HG03175 (cell line): ENCODE measurements around the gene MIS18A.
"Not testable (repeated sequence)": the region's sequence is repeated elsewhere in the genome, so short reads cannot be mapped to it uniquely, and the experiment has no call there.

ENCODE experiments used
- ATAC-seq: cut with Tn5 transposase; IDR thresholded peaks from one replicate; pipeline ENCODE4 v1.9.1; 2021; ENCODE audit warnings: mild to moderate bottlenecking, moderate library complexity; ENCODE audit not compliant: unreplicated experiment

MIS18A gene

GRCh38 chr21:32306021-32306780 is 27.4 kb upstream of the MIS18A start:
- ATAC-seq = no peak

DNA sequence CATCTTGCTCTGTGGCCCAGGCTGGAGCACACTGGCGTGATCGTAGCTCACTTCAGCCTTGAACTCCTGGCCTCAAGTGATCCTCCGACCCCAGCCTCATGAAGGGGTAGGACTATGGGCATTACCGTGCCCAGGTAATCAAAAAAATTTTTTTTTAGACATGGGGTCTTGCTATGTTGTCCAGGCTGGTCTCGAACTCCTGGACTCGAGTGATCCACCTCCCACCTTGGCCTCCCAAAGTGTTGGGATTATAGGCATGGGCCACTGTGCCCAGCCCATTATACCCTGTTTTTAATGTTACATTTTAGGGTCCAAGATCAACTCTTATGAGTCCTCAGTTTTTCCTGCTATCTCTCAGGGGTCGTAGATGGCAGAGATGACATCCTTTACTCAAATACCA is 26.1 kb upstream of the MIS18A start:
- ATAC-seq = no peak

DNA sequence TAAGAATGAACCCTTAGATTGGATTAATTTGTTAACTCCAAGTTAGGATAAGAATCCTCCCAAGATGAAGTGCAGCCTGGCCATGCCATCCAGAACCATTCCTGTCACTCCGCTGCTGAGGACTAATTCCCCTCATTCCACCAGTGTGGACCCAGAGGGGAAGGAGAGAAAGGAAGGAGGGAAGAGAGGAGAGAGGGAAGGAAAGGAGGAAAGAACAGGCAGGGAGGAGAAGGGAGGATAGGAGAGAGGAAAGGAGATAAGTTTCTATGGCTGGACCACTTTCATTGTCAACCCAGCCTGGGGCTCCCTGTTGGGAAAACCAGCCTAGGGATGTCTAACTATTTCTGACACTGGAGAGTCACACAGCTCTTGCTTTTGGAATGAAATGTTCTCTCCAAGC is 24.5 kb upstream of the MIS18A start:
- no peak for ATAC-seq

GRCh38 chr21:32302560-32302959 is 23.7 kb upstream of the MIS18A start:
- ATAC-seq = no peak

DNA sequence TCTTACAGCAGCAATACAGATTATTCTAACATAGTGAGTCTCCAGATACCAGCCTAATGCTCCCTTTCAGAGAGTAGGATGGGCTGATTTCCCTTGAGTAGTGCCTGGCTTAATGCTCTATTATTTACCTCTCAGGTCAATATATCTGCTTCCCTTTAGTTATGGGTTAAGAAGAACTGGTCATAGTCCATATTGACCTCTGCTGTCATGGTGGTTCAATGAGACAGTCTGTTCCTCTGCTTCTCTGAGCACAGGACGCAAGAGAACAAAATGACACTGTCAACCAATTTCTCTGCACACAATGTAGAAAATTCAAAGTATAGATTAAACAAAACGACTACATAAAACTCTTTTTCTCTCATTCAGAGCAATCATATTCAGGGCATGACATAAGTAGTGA is 22.7 kb upstream of the MIS18A start:
- no peak for ATAC-seq

DNA sequence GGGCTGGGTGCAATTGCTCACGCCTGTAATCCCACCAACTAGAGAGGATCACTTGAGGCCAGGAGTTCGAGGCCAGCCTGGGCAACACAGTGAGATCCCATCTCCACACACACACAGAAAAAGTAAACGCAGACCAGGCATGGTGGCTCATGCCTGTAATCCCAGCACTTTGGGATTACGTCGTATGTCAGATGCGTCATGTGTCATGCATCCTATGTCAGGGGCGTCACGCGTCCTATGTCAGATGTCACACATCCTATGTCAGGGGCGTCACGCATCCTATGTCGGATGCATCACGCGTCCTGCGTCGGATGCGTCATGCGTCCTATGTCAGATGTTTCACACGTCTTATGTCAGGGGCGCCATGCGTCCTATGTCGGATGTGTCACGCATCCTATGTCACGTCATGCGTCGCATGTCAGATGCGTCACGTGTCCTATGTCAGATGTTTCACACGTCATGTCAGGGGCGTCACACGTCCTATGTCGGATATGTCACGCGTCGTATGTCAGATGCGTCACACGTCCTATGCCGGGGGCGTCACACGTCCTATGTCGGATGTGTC is 21.4 kb upstream of the MIS18A start:
- no peak for ATAC-seq

- ATAC-seq = no peak
Observed at GRCh38 chr21:32299695-32300094, 20.8 kb upstream of the MIS18A start.

GRCh38 chr21:32298658-32299081 is 19.8 kb upstream of the MIS18A start, which contains the start of gene MRAP:
TSS of gene MRAP (plus strand) at chr21:32298855. CDS start at chr21:32298972, 117 bp downstream.
- no peak for ATAC-seq

DNA sequence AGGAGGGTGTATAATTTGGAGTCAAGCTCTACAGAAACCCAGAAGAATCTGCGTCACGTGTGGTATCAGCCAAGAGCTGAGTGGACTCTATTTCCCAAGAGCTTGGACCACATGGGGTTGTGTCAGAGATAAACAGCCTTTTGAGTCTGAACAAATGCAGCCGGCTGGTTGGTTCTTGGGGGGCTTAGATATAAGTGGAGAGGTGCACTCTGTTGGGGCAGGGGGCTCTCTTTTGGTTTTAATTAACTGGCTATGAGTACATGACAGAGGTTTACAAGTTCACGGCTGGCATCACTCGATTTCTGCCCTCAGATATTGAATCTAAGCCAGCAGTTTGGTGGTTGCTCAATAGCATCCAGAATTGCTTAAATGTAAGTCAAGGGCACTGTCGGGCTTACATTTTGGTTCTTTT is 19.3 kb upstream of the MIS18A start:
- ATAC-seq = no peak

GRCh38 chr21:32297449-32297848 is 18.6 kb upstream of the MIS18A start:
- no peak for ATAC-seq

DNA sequence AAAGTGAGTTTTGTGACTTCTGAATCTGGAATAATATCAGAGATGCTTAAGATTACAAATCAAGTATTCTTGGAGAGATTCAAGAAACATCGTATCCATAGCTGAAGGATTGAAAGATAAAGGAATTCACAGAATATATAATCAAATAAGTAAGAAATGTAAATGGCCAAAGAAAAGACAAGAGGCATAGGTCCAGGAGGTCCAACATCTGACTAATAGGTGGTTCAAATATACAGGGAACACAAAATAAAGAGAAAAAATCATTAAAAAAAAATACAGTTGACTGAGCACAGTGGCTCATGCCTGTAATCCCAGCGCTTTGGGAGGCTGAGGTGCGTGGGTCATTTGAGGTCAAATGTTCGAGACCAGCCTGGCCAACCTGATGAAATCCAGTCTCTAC is 6.6 kb upstream of the MIS18A start:
- no peak for ATAC-seq

DNA sequence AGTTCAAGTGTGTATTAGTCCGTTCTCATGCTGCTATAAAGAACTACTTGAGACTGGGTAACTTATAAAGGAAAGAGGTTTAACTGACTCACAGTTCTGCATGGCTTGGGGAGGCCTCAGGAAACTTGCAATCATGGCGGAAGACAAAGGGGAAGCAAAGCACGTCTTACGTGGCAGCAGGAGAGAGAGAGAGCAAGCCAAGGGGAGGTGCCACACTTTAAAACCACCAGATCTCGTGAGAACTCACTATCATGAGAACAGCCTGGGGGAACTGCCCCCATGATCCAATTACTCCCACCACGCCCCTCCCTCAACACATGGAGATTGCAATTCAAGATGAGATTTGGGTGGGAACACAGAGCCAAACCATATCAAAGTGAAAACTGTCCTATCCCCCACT is 4.1 kb upstream of the MIS18A start:
- no peak for ATAC-seq

- ATAC-seq = no peak
Observed at GRCh38 chr21:32281531-32281930, 2.7 kb upstream of the MIS18A start.

DNA sequence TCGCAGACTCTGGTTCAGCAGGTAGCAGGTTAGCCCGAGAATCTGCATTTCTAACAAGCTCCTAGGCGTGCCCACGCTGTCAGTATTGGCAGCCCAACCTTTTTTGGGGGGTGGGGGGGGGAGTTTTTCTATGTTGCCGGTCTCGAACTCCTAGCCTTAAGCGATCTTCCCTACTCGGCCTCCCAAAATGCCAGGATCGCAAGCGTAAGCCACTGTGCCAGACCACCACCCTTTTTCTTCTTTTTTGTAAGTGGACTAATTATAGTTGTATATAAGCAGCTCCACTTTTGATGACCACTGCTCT is 480 bp upstream of the MIS18A start:
- ATAC-seq = no peak

DNA sequence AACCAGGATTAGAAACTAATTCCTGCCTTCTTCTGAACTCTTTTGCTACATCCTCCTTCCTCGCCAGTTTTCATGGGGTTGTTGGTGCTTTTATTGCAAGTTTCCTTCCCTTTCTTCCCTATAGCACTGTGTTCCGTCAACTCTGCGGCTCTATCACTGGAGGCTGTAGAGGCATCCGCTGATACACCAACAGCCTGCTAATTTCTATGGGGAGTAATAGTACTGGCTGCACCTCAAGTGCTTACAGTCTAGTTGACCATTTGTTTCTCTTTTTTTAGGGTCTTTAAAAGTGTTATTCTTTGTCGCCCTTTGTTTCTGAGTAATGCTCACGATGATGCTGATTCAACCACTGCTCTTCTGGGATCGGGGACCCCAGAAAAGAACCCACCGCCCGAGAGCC is 746 bp downstream of the MIS18A start:
- ATAC-seq = no peak

GRCh38 chr21:32276671-32277070 is 2.2 kb downstream of the MIS18A start:
- no peak for ATAC-seq

- ATAC-seq = no peak
Observed at GRCh38 chr21:32270748-32271147, 8.1 kb downstream of the MIS18A start.

DNA sequence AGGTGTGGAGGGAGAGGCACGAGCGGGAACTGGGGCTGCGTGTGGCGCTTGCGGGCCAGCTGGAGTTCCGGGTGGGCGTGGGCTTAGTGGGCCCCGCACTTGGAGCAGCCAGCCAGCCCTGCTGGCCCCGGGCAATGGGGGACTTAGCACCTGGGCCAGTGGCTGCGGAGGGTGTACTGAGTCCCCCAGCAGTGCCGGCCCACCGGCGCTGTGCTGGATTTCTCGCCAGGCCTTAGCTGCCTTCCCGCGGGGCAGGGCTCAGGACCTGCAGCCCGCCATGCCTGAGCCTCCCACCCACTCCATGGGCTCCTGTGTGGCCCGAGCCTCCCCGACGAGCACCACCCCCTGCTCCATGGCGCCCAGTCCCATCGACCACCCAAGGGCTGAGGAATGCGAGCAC is 13.5 kb downstream of the MIS18A start:
- not testable (repeated sequence) for ATAC-seq

- no peak for ATAC-seq
Observed at GRCh38 chr21:32261929-32262328, 16.9 kb downstream of the MIS18A start.

DNA sequence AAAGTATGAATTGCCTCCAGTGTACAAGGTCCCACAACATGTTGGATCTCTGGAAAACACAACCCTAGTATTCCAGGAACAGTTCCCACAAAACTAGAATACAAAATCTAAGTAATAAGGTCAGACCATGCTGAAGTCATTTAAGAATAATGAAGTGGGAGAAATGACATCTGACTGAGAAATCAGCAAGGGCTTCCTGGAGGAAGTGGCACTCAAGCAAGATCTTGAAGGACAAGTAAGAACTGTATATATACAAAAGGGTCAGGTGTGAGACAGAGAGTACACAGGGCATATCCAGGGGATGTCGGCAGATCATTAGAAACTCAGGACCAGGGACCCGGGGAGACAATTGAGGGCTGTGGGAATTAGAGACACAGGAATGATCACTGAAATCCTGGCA is 18.7 kb downstream of the MIS18A start:
- no peak for ATAC-seq

DNA sequence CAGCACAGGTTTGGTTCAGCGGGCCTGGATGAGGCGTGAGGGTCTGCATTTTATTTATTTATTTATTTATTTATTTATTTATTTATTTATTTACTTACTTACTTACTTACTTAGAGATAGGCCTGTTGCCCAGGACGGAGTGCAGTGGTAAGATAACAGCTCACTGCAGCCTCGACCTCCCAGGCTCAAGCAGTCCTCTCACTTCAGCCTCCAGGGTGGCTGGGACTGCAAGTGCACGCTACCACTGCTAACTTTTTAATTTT is 20.1 kb downstream of the MIS18A start:
- not testable (repeated sequence) for ATAC-seq

GRCh38 chr21:32257962-32258785 is 20.7 kb downstream of the MIS18A start:
- peak; percentile 76 for ATAC-seq
